ENCODE data around the gene KRTAP10-12. TPM values are rescaled to one million over a fixed set of nuclear protein-coding genes. Genes with fewer than 3 reads are reported as not detected.

The KRTAP10-12 gene
- total RNA-seq, 4 donors from 2014 or later, result not detected

DNA sequence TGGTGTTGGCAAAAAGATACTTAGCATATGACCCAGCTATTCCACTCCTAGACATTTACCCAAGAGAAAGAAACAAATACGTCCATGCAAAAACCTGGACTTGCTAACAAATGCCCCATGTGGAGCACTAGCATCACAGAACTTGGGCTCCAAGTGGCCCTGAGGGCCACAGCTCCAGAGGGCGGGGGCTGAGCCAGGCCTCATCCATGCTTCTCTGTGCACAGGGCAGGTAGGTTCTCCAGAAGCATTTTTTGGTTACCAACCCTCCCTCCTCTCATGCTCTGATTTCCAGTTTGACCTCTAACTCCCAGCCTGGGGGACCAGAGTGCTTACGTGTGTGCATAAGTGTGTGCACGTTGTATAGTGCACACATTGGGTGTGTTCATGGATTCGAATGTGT, 32.3 kb upstream of the KRTAP10-12 start:
- Histone ChIP-seq H3K4me1 (no peaks in the 10 kb centered on the region), H3K27ac (no peak overlapping the region), H3K9me3 (no peaks in the 10 kb centered on the region), H3K4me3 (no peak overlapping the region), H3K27me3 (peaks cover 0 to 3% (median 0%) of the 10 kb centered on the region in 3 donors), H3K36me3 (no peaks in the 10 kb centered on the region)
- ATAC-seq (no peak), DNase-seq (no peak)
- in situ Hi-C loops (cut with MboI; ENCODE audit: low sequenced_read_pairs in 4 of 4), result no loop called here
- intact Hi-C loops (cut with DNase I; ENCODE audit: low total_unique reads), result no loop called here
- TF ChIP-seq POLR2A (IDR thresholded peaks at IDR 0.05), result no peak

DNA sequence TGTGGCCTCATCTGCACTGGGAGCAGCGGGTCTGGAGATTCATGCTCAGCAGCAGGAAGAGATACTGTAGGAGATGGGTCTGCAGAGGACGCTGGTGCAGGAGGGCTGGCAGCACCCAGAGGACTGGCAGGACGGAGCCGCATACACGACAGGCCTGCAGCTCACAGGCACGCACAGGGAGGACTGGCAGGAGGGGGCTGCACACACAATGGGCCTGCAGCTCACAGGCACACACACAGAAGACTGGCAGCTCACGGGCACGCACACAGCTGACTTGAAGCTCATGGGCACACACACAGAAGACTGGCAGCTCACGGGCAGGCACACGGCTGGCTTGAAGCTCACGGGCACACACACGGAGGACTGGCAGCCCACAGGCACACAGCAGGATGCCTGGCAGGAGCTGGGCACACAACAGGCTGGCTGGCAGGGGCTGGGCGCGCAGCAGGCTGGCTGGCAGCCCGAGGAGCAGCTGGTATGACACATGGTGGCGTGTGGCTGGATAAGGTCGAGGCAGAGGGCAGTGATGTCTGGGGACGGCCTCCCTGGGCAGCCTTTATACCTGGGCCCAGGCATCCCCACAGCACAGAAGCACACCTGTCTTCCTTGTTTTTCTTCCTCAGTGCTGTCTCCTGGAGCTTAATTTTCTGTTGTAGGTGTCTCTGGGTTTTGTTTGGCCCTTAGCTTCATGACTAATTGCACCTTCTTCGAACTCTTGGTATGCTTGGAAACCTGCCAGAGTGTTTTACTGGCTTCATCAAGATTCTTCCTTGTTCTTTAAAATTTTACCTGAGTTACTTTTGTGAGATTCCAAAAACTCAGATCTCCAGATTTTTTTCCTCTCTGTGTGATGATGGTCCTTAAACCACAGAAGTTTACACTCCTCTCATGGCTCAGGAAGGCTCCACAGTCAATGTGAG, 30.3 kb upstream of the KRTAP10-12 start, which contains the start of gene KRTAP12-2:
Gene KRTAP12-2, minus strand, starts transcription at position 527 of the 920 bp plus-strand sequence. Its CDS starts 41 bp downstream, at position 486.
- intact Hi-C loops (cut with DNase I; ENCODE audit: low total_unique reads), result no loop called here
- Histone ChIP-seq H3K27me3 (peaks cover 0 to 3% (median 0%) of the 10 kb centered on the region in 3 donors), H3K4me1 (no peaks in the 10 kb centered on the region), H3K27ac (no peak within 1 kb of the TSS), H3K36me3 (no peaks in the 10 kb centered on the region), H3K9me3 (no peaks in the 10 kb centered on the region), H3K4me3 (no peak within 1 kb of the TSS)
- TF ChIP-seq CTCF (IDR thresholded peaks at IDR 0.05 in 4 of 5, conservative IDR thresholded peaks at IDR 0.05 in 1 of 5) (no peak), POLR2A (IDR thresholded peaks at IDR 0.05) (no peak)
- DNase-seq (no peak), ATAC-seq (no peak)
- in situ Hi-C loops (cut with MboI; ENCODE audit: low sequenced_read_pairs in 4 of 4), result no loop called here

- DNase-seq, result no peak
- in situ Hi-C loops (cut with MboI; ENCODE audit: low sequenced_read_pairs in 4 of 4), result no loop called here
- no peaks in the 10 kb centered on the region for H3K9me3 ChIP-seq
- peaks cover 0 to 3% (median 0%) of the 10 kb centered on the region in 3 donors for H3K27me3 ChIP-seq
- no peaks in the 10 kb centered on the region for H3K4me1 ChIP-seq
- intact Hi-C loops (cut with DNase I; ENCODE audit: low total_unique reads), result no loop called here
- no peaks in the 10 kb centered on the region for H3K36me3 ChIP-seq
- no peak overlapping the region for H3K4me3 ChIP-seq
- no peak for TF ChIP-seq POLR2A (IDR thresholded peaks at IDR 0.05)
- TF ChIP-seq CTCF (IDR thresholded peaks at IDR 0.05 in 4 of 5, conservative IDR thresholded peaks at IDR 0.05 in 1 of 5), result no peak
- no peak for ATAC-seq
- H3K27ac ChIP-seq, result no peak overlapping the region
These were observed 29.4 kb upstream of the KRTAP10-12 start for GRCh38 chr21:44667612-44668011.

DNA sequence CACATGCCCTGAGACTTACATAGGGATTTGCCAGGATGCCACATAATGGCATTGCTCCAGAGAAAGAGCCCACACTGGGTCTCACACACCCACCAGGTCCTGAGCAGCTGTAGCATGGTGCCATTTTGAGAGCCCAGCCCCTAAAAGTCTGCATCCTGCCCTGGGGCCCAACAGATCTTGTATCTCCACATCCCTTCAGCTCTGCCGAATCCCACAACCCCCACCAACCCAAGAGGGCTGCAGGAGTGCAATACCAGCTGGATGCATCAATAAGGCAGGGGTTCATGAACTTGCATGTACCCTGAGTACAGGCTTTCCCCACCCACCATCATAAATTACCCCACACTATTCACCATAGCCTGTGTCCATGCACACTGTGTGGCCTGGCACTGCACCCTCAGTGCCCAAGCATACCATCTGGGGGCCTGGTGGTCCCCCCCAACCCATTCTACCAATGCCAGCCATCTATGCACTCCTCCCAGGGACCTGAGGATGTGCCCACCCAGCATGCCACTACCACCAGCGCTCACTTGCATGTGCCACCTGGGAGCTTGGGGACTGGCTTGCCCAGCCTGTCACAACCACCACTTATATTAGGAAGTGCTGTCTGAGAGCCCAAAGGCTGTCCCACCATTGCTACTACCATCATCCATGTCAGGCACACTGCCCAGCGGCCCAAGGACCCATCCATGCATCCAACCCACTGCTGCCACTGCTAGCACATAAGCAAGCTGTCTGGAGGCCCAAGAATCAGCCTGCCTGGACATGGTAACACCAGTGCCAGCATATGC, 26.1 kb upstream of the KRTAP10-12 start:
- H3K27me3 ChIP-seq, result peaks cover 0 to 3% (median 0%) of the 10 kb centered on the region in 3 donors
- no peak overlapping the region for H3K4me3 ChIP-seq
- no peaks in the 10 kb centered on the region for H3K36me3 ChIP-seq
- no peak for DNase-seq
- in situ Hi-C loops (cut with MboI; ENCODE audit: low sequenced_read_pairs in 4 of 4) (no loop called here), intact Hi-C loops (cut with DNase I; ENCODE audit: low total_unique reads) (no loop called here)
- no peaks in the 10 kb centered on the region for H3K9me3 ChIP-seq
- no peak overlapping the region for H3K27ac ChIP-seq
- ATAC-seq, result no peak
- no peaks in the 10 kb centered on the region for H3K4me1 ChIP-seq
- TF ChIP-seq CTCF (IDR thresholded peaks at IDR 0.05 in 4 of 5, conservative IDR thresholded peaks at IDR 0.05 in 1 of 5), result no peak
- no peak for TF ChIP-seq POLR2A (IDR thresholded peaks at IDR 0.05)

DNA sequence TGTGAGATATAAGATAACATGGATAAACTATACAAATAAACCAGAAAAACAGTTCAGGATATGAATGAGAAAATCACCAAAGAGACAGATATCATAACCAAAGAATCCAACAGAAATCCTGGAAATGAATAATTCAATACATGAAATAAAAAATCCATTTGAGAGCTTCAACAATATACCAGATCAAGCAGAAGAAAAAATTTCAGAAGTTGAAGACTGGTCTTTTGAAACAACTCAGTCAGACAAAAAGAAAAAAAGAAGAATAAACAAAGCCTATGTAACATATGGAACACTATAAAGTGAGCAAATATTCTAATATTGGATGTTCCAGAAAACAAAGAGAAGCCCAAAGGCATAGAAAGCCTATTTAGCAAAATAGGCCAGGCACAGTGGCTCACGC, 25.1 kb upstream of the KRTAP10-12 start:
- no peak overlapping the region for H3K27ac ChIP-seq
- TF ChIP-seq POLR2A (IDR thresholded peaks at IDR 0.05) (no peak), CTCF (IDR thresholded peaks at IDR 0.05 in 4 of 5, conservative IDR thresholded peaks at IDR 0.05 in 1 of 5) (no peak)

More for the DNA sequence above, 25.1 kb upstream of the KRTAP10-12 start:
- Histone ChIP-seq H3K27me3 (peaks cover 0 to 3% (median 0%) of the 10 kb centered on the region in 3 donors), H3K9me3 (no peaks in the 10 kb centered on the region), H3K4me3 (no peak overlapping the region), H3K36me3 (no peaks in the 10 kb centered on the region), H3K4me1 (no peaks in the 10 kb centered on the region)
- in situ Hi-C loops (cut with MboI; ENCODE audit: low sequenced_read_pairs in 4 of 4), result no loop called here
- intact Hi-C loops (cut with DNase I; ENCODE audit: low total_unique reads), result no loop called here
- no peak for ATAC-seq
- no peak for DNase-seq
